B cell (primary cell): ENCODE measurements around the gene ECT2.

Experiments
- EZH2 ChIP-seq: IDR thresholded peaks from 2 replicates; pipeline ENCODE4 v1.6.1; 2012; ENCODE audit warnings: borderline replicate concordance, low read depth, mild to moderate bottlenecking, moderate library complexity, low read length; ENCODE audit not compliant: insufficient read depth, poor library complexity, severe bottlenecking
- TF ChIP-seq, protein P1 (sequence below): fragments of 200-600 bp; IDR thresholded peaks from one replicate; pipeline ENCODE4 v1.8.0; 2022; ENCODE audit warnings: antibody characterized with exemption, mild to moderate bottlenecking

GRCh38 chr3:172771672-172772071 is 21.1 kb downstream of the ECT2 start:
- TF ChIP-seq, protein P1, sequence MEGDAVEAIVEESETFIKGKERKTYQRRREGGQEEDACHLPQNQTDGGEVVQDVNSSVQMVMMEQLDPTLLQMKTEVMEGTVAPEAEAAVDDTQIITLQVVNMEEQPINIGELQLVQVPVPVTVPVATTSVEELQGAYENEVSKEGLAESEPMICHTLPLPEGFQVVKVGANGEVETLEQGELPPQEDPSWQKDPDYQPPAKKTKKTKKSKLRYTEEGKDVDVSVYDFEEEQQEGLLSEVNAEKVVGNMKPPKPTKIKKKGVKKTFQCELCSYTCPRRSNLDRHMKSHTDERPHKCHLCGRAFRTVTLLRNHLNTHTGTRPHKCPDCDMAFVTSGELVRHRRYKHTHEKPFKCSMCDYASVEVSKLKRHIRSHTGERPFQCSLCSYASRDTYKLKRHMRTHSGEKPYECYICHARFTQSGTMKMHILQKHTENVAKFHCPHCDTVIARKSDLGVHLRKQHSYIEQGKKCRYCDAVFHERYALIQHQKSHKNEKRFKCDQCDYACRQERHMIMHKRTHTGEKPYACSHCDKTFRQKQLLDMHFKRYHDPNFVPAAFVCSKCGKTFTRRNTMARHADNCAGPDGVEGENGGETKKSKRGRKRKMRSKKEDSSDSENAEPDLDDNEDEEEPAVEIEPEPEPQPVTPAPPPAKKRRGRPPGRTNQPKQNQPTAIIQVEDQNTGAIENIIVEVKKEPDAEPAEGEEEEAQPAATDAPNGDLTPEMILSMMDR = no peak
- TF ChIP-seq EZH2 = no peak
